GM12891 (cell line): Measurements from ENCODE around the gene RTF2.

Source experiments
- PAX5 ChIP-seq: IDR thresholded peaks from 2 replicates; pipeline ENCODE4 v1.6.1; 2011; ENCODE audit warnings: low read length, moderate library complexity, mild to moderate bottlenecking; ENCODE audit not compliant: insufficient read depth, severe bottlenecking
- POLR2A ChIP-seq: IDR thresholded peaks from 2 replicates; pipeline ENCODE4 v1.6.1; 2011; ENCODE audit warnings: low read depth, low read length, control low read depth
- POLR2AphosphoS5 ChIP-seq: IDR thresholded peaks from 2 replicates; pipeline ENCODE4 v1.6.1; 2011; ENCODE audit warnings: low read depth, low read length, control low read depth
- POU2F2 ChIP-seq: IDR thresholded peaks from 2 replicates; pipeline ENCODE4 v1.6.1; 2011; ENCODE audit warnings: low read depth, mild to moderate bottlenecking, control low read depth, low read length, moderate library complexity
- SPI1 ChIP-seq: IDR thresholded peaks from 2 replicates; pipeline ENCODE4 v1.6.1; 2011; ENCODE audit warnings: low read depth, low read length, control low read depth
- TAF1 ChIP-seq: IDR thresholded peaks from 2 replicates; pipeline ENCODE4 v1.6.1; 2011; ENCODE audit warnings: low read depth, low read length, control low read depth

DNA sequence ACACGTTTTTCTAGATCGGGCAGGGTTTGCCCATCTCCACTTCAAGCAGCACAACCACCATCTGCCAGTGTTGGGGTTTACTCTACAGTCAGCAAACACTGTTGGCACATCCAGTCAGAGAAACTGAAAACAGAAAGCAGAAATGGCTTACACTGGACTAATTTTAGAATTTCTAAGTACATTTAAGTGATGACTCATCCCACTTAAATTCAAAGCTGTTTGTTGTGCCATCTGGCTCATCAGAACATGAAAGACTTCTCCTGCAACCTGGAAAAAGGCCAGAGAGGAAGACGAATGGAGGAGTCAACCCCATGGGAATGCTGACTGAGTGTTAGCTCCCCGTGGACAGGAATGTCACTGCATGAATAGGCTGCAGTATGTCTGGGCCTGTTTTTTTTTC lies 86.4 kb downstream of the RTF2 start:
- TF ChIP-seq POLR2A = no peak
- no peak for TF ChIP-seq POLR2AphosphoS5
- TF ChIP-seq TAF1 = no peak
- peak; percentile 76 for TF ChIP-seq SPI1
- TF ChIP-seq PAX5 = no peak
- TF ChIP-seq POU2F2 = no peak
